Mucosa of descending colon (tissue), 3 donors: Measurements from ENCODE around the gene DLGAP1. TPM values are rescaled to one million over a fixed set of nuclear protein-coding genes. Genes with fewer than 3 reads are reported as not detected.
A peak's percentile ranks its signal among the peaks of the same experiment; 100 is the strongest.

ENCODE experiments used
- ATAC-seq: fragments of 200-7000 bp; cut with Tn5 transposase; one replicate; pipeline ENCODE4 v1.9.1; 2020; ENCODE audit warnings: mild to moderate bottlenecking, moderate library complexity
- DNase-seq, 3 donors: peaks; one replicate each; pipeline ENCODE4 v3.0.0-alpha.2; 2020
- H3K36me3 ChIP-seq: fragments of 200-600 bp; one replicate; pipeline ENCODE4 v1.8.0; 2021; ENCODE audit warnings: low read depth, mild to moderate bottlenecking
- H3K4me1 ChIP-seq: fragments of 200-600 bp; one replicate; pipeline ENCODE4 v1.8.0; 2021; ENCODE audit warnings: low read depth, mild to moderate bottlenecking
- H3K4me3 ChIP-seq: fragments of 200-600 bp; one replicate; pipeline ENCODE4 v1.8.0; 2021; ENCODE audit warnings: mild to moderate bottlenecking
- H3K9me3 ChIP-seq: fragments of 200-600 bp; one replicate; pipeline ENCODE4 v1.8.0; 2021; ENCODE audit warnings: mild to moderate bottlenecking
- intact Hi-C, 2 donors: fragments of 100-400 bp; cut with DNase I in 1 of 2; cut with micrococcal nuclease in 1 of 2; formaldehyde crosslinking; loops; one replicate each; pipeline versions ENCODE4 v1.11.0 to v1.11.1; 2022; cut with DNase I, micrococcal nuclease
- total RNA-seq, 3 donors: library from RNA; stranded (reverse); fragmentation: NEBNext Ultra II Directional in 2 of 3; extraction: Animal tissue kit (Norgen Biotek cat#: 25700) in 2 of 3; gene quantifications; one replicate each; pipeline versions ENCODE4 v1.2.1 to v1.2.4, GENCODE V29; 2021 to 2023
- TF ChIP-seq, protein P1 (sequence below): fragments of 200-600 bp; IDR thresholded peaks from one replicate; pipeline ENCODE4 v1.8.0; 2022; ENCODE audit warnings: antibody characterized with exemption, mild to moderate bottlenecking
- donor health status: DM: no; HTN: no; CAD: no; lungs with moderate emphysema.
- donor health status: DM: no; HTN: no; CAD: no.
- donor health status: DM: no; HTN: yes; CAD: no.

Gene DLGAP1
- total RNA-seq, 3 donors from 2014 or later = 0.46 to 6.8 (median 4.1) TPM

DNA sequence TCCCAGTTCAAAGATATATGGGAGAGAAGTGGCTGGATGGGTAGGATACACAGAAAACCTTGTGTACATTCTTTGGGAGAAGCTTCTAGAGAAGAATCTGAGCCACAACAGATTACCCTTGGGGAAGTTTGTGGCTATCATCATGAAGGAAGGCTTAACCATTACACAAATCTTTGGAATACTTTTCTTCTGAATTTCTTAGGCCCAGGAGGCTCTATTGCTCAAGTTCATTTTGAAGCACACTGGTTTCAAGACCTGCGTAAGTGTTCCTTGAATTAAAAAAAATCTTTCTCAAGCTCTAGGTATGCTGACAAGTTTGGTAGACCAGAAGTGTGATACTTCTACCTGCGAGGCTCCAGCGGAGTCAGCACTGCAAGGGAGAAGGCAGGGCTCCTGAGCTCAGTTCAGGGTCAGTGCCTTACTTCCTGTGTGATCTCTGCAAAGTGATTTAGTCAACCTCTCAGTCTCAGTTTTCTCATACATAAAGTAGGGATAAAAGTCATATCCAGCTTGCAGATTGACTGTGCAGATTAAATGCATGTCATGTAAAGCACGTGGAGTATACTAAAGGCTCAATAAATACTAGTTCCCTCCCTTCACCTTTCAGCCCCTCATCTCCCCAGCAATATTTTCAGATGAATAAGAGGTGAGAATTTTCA lies 438.6 kb downstream of the DLGAP1 start:
- no peaks in the 10 kb centered on the region for H3K9me3 ChIP-seq
- TF ChIP-seq, protein P1, sequence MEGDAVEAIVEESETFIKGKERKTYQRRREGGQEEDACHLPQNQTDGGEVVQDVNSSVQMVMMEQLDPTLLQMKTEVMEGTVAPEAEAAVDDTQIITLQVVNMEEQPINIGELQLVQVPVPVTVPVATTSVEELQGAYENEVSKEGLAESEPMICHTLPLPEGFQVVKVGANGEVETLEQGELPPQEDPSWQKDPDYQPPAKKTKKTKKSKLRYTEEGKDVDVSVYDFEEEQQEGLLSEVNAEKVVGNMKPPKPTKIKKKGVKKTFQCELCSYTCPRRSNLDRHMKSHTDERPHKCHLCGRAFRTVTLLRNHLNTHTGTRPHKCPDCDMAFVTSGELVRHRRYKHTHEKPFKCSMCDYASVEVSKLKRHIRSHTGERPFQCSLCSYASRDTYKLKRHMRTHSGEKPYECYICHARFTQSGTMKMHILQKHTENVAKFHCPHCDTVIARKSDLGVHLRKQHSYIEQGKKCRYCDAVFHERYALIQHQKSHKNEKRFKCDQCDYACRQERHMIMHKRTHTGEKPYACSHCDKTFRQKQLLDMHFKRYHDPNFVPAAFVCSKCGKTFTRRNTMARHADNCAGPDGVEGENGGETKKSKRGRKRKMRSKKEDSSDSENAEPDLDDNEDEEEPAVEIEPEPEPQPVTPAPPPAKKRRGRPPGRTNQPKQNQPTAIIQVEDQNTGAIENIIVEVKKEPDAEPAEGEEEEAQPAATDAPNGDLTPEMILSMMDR = no peak
- no peak overlapping the region for H3K4me3 ChIP-seq
- no peaks in the 10 kb centered on the region for H3K36me3 ChIP-seq
- no peaks in the 10 kb centered on the region for H3K4me1 ChIP-seq
- DNase-seq = no peak
- intact Hi-C loops = no loop called here
- no peak for ATAC-seq

DNA sequence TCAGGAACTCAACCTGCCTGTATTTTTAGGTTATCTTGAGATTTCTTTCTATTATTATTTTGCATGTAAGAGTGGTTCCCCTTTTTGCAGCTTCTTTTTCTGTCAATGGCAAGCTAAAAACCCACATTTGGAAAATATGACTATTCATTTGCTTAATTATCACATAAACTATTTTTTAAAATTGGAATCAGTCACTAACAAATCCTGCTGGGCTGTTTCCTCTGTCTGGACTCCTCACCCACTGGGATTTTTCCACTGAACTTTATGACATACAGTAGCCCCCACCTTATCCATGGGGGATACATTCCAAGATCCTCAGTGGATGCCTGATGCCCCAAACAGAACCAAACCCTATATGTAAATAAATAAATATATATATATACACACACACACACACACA lies 447.3 kb downstream of the DLGAP1 start:
- Histone ChIP-seq H3K36me3 (no peaks in the 10 kb centered on the region), H3K4me1 (no peaks in the 10 kb centered on the region), H3K4me3 (no peak overlapping the region), H3K9me3 (no peaks in the 10 kb centered on the region)
- intact Hi-C loops = loop anchor here in 1 of 2 donors (10.0 kb wide), 1 partner anchor 243 kb away; no protein-coding TSS in a partner anchor
- no peak for ATAC-seq
- no peak for DNase-seq
- TF ChIP-seq, protein P1 = no peak

DNA sequence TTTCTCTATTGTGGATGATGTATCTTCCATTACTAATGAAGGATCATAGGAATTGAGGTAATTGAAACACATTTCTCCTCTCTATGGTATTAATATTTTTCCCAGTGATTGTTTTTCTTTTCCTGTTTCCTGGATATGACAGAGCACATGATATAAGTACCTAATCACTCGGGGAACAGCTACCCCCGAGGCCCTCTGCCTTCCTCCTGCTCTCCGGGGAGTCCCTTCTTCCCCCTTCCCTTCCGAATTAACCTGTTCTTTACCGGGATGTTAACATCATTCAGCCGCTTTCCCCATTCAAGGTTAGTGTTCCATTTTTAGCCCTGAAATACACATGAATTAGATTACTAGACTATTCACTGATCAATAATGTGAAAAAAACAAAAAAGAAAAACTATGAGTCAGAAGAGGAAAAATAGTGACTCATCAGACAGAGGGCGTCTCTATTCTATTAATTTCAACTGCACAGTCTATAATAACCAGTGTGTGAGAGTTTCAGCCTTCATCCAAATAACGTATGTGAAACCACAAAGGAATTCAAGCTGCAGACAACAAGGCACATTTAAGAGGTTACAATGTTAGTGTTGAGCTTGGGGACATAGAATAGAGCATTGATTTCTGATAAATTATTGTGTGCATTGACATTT lies 450.8 kb downstream of the DLGAP1 start:
- ATAC-seq (no peak), DNase-seq (no peak)
- Histone ChIP-seq H3K4me1 (no peaks in the 10 kb centered on the region), H3K36me3 (no peaks in the 10 kb centered on the region), H3K4me3 (no peak overlapping the region), H3K9me3 (no peaks in the 10 kb centered on the region)
- intact Hi-C loops = loop anchor here in 1 of 2 donors (10.0 kb wide), 1 partner anchor 240 kb away; no protein-coding TSS in a partner anchor
- TF ChIP-seq, protein P1 = no peak

DNA sequence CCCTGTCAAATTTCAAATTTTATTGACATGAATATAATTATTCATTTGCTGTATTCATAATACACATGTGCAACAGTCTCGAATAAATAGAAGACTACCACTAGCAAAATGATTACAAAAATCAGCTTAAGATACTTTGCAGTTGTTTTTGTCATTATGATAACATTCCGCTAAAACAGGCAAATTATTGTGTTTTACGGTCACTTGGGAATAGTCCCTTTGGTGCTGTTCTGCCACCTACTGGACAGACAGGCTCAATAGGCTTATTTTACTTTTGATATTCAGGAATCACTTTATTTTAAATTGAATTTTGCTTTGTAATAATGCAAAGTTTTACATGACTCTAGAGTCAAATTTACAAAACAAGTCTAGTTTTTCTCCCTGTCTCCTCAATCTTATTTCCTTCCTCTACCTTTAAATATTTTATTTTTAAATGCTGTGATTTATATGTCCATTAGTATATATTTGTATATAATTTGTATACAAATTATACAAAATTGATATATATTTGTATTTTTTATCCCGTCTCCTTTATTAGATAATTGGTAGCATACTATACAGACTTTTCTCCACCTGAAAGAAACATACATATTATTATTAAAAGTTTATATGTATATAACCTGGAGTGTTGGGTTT lies 456.3 kb downstream of the DLGAP1 start:
- intact Hi-C loops = loop anchor here in 1 of 2 donors (5.0 to 10.0 kb wide), 2 partner anchors 227 to 294 kb away; no protein-coding TSS in a partner anchor
- Histone ChIP-seq H3K9me3 (no peaks in the 10 kb centered on the region), H3K36me3 (no peaks in the 10 kb centered on the region), H3K4me1 (no peaks in the 10 kb centered on the region), H3K4me3 (no peak overlapping the region)
- ATAC-seq (no peak), DNase-seq (peak in 1 of 3 donors; percentile 67)
- TF ChIP-seq, protein P1 = peak; percentile 25

DNA sequence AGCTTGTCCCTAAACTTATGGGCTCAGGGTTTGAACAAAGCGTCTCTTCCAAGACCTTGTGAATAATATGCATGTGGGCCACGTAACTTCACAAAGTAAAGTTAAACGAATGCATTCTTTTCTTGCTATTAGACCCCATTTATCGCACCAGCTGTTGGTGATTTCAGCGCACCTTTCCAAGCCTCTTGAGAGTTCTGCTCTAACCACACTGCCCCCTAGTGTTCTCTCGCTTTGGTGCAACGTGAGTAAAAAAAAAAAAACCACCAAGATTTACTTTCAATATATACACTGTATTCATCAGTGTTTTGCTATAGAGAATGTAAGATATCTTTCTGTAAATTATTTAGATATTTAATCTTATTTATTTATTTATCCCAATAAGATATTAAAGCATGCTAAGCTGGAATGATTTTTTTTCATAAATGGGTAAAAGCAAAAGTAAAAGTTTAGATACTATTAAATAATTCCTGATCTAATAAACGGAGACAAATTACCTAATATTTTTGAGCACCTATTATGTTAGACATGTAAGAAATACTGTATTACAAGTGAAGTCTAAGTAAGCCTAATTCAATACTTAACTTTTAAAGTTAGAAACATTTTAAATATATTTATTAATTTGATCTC lies 459.5 kb downstream of the DLGAP1 start:
- TF ChIP-seq, protein P1 = peak; percentile 71
- Histone ChIP-seq H3K4me1 (no peaks in the 10 kb centered on the region), H3K36me3 (no peaks in the 10 kb centered on the region), H3K4me3 (no peak overlapping the region), H3K9me3 (no peaks in the 10 kb centered on the region)
- ATAC-seq (peak; percentile 72), DNase-seq (peak in 1 of 3 donors; percentile 83)
- intact Hi-C loops = loop anchor here in 1 of 2 donors (5.0 to 10.0 kb wide), 2 partner anchors 223 to 291 kb away; no protein-coding TSS in a partner anchor
